HG03457 (cell line): ENCODE data around the gene UGT1A6.
"Not testable (repeated sequence)": the region's sequence is repeated elsewhere in the genome, so short reads cannot be mapped to it uniquely, and the experiment has no call there.

Source experiments
- ATAC-seq: cut with Tn5 transposase; IDR thresholded peaks from one replicate; pipeline ENCODE4 v1.9.1; 2021; ENCODE audit warnings: moderate number of reproducible peaks; ENCODE audit not compliant: unreplicated experiment

UGT1A6 gene

DNA sequence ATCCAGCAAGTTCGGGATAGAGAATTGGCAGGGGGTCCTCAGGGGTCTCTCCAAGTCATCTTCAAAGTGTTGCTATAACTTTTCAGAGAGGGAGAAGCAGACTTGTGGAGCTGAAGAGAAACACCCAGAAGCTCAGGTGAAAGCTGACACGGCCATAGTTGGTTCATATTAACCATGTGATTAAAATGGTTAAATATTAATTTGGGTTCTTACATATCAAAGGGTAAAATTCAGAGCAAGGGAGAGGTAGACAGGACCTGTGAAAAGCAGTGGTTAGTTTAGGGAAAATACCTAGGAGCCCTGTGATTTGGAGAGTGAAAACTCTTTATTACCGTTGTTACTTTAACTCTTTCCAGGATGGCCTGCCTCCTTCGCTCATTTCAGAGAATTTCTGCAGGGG, at the start of gene UGT1A6:
TSS of gene UGT1A6 (plus strand) at position 243 of the 400 bp plus-strand sequence. CDS start at position 358, 115 bp downstream.
- no peak for ATAC-seq

GRCh38 chr2:233643128-233643527, 49.6 kb upstream of the UGT1A6 start:
- no peak for ATAC-seq

DNA sequence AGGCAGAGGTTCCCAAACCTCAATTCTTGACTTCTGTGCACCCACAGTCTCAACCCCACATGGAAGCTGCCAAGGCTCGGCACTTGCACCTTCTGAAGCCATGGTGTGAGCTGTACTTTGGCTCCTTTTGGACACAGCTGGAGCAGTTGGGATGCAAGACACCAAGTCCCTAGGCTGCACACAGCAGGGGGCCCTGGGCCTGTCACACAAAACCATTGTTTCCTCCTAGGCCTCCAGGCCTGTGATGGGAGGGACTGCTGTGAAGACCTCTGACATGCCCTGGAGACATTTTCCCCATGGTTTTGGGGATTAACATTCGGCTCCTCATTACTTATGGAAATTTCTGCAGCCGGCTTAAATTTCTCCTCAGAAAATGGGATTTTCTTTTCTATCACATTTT, 46.7 kb upstream of the UGT1A6 start:
- ATAC-seq: not testable (repeated sequence)

- ATAC-seq: no peak
Measured at GRCh38 chr2:233650981-233651380, 41.7 kb upstream of the UGT1A6 start.

DNA sequence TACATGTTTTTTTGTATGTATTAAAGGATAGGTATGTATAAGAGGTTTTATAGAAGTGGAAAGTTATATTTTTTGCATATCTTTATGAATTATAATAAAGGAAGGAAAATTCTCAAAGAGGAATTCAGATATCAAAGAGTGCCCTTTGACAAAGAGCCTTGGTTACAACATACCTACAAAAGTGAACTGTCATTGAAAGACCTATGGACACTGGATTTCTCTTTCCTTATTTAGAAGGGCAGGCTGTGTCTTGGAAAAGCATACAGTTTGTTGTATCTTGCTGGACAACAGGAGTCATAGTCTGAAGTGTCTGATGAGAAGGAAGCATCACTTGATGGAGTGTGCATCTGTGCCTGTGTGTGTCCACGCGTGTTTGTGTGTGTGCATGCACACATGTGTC, 41.3 kb upstream of the UGT1A6 start:
- ATAC-seq: no peak

- no peak for ATAC-seq
Measured at GRCh38 chr2:233654501-233654900, 38.2 kb upstream of the UGT1A6 start.

GRCh38 chr2:233655043-233655442, 37.6 kb upstream of the UGT1A6 start:
- no peak for ATAC-seq

DNA sequence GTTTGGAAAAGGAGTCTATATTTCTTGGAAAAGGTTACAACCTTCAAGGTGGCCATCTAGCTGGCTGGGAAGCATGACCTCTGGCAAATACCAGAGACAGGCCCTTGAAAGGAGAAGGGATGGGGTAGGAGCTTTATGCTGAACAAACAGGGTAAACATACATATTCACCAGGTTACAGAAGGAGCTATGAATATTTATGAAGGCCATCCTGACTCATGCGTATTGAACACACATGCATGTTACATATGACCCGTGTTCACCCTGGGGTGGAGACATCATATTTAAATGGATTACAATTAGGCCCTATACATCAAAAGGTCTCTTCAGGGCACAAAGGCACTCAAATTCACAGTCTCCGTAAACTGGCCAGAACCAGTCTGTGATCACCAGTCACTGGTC, 36.7 kb upstream of the UGT1A6 start:
- not testable (repeated sequence) for ATAC-seq

DNA sequence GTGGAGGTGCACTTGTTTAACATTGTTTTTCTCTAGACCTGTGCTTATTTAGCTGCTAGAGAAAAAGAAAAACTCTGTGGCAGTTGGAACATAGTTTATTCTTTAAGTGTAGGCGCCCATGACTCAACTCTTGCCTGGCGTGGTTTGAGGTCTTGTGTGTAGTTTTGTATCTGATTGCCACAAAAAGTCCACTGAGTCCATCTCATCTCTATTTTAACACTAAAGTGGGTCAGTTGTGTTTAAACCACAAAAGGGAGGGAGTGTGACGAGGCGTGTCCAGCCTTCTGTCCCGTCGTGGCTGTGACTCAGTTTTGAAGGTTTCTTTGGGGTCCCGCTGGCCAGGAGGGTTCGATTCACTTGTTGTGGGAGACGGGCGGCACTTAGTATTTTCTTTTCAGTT, 36.2 kb upstream of the UGT1A6 start:
- ATAC-seq: no peak

GRCh38 chr2:233658610-233659009, 34.1 kb upstream of the UGT1A6 start:
- no peak for ATAC-seq

DNA sequence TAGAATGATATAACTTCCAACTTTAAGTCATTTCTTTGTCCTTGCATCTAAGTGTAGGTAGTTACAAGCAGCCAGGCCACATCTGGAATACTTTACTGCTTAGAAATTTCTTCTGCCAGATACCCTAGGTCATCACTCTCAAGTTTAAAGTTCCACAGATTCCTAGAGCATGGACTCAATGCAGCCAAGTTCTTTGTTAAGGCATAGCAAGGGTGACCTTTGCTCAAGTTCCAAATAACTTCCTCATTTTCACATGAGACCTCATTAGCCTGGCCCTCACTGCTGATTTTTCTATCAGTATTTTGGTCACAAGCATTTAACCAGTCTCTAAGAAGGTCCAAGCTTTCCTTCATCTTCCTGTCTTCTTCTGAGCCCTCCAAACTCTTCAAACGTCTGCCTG, 28.8 kb upstream of the UGT1A6 start:
- no peak for ATAC-seq

DNA sequence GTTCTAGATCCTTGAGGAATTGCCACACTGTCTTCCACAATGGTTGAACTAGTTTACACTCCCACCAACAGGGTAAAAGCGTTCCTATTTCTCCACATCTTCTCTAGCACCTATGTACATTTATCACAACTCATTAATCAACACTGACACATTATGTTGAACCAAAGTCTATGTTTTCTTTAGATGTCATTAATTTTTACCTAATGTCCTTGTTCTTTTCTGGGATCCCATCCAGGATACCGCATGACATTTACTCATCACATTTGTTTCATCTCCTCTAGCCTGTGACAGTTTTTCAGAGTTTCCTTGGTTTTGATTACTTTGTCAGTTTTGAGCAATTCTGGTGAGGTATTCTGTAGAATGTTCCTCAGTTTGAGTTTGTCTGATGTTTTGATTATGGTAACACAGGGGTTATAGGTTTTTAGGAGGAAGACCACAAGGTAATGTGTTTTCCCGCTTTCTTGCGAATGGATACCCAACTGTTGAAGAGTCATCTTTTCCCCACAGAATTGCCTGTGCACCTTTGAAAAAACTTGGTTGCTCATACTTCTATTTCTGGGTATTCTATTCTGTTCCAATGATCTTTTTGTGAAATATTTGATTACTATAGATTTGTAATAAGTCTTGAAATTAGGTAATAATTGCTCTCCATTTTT, 24.0 kb upstream of the UGT1A6 start:
- no peak for ATAC-seq

GRCh38 chr2:233671290-233672161, 21.2 kb upstream of the UGT1A6 start, which contains the start of gene UGT1A9:
TSS of gene UGT1A9 (plus strand) at chr2:233671898. CDS start at chr2:233671935, 37 bp downstream.
- ATAC-seq: no peak

DNA sequence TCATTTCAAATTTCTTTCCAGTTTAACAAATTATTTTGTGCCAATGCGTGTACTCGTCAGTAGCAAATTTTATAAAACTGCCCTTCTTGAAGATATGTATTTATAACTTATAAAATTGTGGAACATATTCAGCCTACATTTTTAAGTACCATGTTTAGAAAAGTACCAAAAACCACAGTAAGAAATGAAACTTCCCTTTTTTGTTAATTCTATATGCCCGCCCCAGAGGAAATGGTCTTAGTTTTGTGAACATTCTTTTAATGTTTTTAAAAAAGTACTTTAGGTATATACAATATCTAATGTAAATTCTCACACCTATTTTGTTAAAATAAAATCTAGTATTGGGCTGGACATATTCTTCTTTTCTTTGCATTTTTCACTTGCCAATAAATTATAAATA, 19.8 kb upstream of the UGT1A6 start:
- ATAC-seq: no peak

- ATAC-seq: no peak
Measured at GRCh38 chr2:233673896-233674295, 18.8 kb upstream of the UGT1A6 start.

DNA sequence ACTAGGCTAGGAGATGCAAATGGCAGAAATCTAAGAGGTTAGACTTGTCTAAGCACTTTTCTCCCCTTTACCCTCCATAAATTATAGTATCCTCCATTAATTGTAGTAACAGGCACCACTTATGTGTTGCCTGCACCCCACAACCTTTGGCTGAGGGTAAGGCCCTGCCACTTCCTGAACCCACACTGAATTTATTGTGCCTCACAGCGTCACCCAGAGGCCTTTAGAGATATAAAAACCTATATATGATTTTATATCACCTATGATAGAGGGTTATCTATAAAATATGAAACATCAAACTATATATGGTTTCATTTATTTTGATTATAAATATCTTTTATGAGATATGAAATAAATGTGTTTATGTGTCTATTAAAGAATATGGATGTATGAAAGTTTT, 18.4 kb upstream of the UGT1A6 start:
- no peak for ATAC-seq

GRCh38 chr2:233674995-233675394, 17.7 kb upstream of the UGT1A6 start:
- ATAC-seq: no peak

GRCh38 chr2:233676046-233676445, 16.6 kb upstream of the UGT1A6 start:
- ATAC-seq: no peak

- no peak for ATAC-seq
Measured at GRCh38 chr2:233679196-233679595, 13.5 kb upstream of the UGT1A6 start.

DNA sequence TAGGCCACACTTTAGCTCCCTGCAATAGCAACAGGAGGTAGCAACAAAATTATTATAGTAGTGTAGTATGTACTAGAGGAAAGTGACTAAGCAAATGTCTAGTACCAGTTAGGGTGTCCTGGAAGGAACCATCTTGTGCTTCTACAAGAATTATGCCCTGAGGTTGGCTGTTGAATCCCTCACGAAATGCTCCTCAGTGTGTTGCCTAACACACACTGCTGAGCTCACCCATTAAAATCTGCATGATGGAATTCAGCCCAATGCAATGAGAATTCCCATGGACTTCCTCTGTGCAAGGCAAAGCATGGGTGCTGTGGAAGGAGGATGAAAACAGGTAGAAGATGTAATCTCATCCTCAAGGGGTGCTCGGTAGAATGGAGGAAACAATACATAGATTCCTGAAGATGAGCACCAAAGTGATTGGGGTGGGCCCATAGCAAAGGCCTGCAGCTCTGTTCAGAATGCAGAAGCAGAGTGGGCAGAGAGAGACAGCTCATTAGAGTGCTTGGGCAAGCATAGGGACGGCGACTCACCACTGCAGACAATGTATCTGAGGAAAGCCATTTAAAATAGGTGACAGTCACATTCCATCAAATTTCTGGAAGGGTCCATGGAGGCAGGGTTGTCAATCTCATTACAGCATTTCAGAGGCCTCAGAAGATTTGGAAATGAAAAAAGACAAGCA, 12.2 kb upstream of the UGT1A6 start:
- no peak for ATAC-seq

DNA sequence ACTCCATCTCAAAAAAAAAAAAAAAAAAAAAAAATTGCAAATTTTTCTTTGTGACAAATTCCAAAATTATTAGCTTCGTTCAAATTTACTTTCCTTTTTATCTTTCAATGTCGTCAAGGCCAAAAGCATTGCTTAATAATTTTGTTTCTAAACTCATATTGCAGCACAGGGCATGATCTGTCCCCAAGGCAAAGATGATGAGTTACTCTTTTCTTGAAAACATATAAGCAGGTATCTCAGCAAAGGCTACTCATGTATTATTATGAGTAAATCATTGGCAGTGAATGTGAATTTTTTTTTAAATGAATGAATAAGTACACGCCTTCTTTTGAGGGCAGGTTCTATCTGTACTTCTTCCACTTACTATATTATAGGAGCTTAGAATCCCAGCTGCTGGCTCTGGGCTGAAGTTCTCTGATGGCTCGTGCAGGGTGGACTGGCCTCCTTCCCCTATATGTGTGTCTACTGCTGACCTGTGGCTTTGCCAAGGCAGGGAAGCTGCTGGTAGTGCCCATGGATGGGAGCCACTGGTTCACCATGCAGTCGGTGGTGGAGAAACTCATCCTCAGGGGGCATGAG, 11.1 kb upstream of the UGT1A6 start, which contains the start of gene UGT1A7:
TSS of gene UGT1A7 (plus strand) at position 381 of the 579 bp plus-strand sequence. CDS start at position 418, 37 bp downstream.
- ATAC-seq: no peak
